GM21390 (cell line): Measurements from ENCODE around the gene ZSWIM6.

ENCODE experiments used
- ATAC-seq: cut with Tn5 transposase; IDR thresholded peaks from one replicate; pipeline ENCODE4 v1.9.1; 2021; ENCODE audit not compliant: unreplicated experiment

Gene ZSWIM6

GRCh38 chr5:61472172-61472958 is 140.3 kb downstream of the ZSWIM6 start:
- ATAC-seq: no peak

DNA sequence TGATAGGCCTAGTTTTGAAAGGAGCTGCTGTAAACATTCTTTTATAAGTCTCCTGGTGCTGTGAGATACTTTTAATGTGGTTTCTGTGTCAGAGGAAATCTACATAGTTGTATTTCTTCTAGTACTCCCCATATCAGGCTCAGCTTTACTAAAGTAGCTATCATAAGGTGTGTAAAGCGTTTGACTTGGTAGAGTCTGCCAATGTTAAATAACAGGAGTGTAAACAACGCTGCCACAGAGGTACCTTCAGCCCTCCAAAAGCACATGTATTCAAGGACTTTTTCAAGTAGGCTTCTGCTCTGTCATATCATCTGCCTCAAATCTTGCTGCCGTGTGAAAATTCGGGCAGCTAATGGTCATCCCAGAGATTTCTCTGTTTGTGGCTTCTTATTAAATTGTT is 142.7 kb downstream of the ZSWIM6 start:
- ATAC-seq: no peak

DNA sequence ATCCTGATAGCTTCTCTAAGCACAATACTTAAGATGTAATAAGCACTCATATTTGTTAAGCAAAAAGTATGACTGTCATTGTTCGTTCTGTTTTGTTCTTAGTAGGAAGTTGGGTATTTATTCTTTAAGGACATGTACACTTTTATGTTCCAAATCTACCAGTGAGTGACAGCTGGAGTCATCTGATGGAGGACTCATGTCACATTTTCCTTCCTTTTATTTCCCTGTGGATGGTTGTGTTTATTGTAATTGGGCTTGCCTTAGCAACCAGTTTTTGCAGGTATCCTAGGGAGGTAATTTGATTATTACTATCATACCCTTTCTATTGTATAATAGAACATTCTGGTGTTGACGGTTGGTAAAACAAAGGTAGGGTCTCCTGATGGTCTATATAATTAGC is 145.7 kb downstream of the ZSWIM6 start:
- ATAC-seq: no peak

- ATAC-seq: no peak
Measured at GRCh38 chr5:61479850-61480614, 148.0 kb downstream of the ZSWIM6 start.

- ATAC-seq: no peak
Measured at GRCh38 chr5:61482980-61483379, 150.9 kb downstream of the ZSWIM6 start.

DNA sequence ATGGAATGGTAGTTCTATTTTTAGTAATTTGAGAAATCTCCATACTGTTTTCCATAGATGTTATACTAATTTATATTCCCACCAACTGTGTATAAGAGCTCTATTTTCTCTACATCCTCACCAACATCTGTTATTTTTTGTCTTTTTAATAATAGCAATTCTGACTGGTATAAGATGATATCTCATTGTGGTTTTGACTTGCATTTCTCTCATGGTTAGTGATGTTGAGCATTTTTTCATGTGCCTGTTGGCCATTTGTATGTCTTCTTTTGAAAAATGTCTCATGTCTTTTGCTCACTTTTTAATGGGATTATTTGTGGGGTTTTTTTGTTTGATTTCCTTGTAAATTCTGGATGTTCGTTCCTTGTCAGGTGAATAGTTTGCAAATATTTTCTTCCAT is 154.4 kb downstream of the ZSWIM6 start:
- ATAC-seq: no peak

DNA sequence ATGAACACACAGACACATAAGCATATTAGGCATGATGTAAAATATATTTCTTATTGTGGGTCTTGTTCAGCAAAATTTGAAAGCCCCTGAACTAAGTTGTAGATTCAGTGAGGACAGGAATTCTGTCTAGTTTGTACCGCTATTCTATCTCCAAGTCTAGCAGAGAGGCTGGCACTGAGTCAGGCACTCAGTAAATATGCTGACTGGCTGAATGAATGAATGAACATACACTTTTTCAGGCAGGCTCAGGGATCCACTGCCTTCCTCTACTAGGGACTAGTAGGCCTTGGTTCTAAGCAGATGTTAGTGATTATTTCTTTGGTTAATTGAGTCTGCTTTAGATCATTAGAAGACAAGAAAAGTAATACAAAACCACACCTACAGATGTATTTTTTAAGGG is 157.5 kb downstream of the ZSWIM6 start:
- ATAC-seq: no peak

DNA sequence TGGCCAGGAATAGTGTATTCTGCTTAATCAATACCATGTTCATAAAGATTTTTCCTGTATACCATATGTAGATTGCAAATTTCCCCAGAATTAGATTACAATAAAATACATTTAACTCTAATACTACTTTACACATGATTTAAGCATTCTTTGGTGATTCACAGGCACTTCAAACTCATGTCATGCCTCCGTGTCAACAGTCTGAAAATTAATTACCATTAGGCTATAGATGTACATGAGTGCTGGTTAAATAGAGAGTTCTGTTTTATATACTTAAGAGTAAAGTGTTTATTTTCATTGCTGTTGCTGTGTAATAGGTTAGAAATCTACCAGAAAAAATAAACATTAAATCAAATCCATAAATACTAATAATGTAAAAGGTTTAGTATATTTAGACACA is 159.8 kb downstream of the ZSWIM6 start:
- ATAC-seq: no peak

DNA sequence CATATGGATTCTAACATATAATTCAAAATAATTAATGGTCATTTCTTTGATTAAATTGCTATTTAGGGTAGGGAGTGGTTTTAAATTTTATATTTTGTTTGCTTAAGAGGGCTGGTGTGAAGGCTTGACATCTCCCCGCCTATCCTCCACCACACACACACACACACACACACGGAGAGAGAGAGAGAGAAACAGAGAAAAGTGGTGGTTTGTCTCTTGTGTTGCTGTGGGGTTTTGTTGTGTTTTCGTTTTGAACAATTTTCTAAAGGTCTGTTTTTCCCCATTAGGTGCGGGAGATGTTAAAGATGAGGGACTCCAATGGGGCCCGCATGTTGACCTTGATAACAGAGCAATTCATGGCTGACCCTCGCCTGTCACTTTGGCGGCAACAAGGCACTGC is 161.9 kb downstream of the ZSWIM6 start:
- ATAC-seq: no peak

GRCh38 chr5:61496446-61496845 is 164.4 kb downstream of the ZSWIM6 start:
- ATAC-seq: no peak

DNA sequence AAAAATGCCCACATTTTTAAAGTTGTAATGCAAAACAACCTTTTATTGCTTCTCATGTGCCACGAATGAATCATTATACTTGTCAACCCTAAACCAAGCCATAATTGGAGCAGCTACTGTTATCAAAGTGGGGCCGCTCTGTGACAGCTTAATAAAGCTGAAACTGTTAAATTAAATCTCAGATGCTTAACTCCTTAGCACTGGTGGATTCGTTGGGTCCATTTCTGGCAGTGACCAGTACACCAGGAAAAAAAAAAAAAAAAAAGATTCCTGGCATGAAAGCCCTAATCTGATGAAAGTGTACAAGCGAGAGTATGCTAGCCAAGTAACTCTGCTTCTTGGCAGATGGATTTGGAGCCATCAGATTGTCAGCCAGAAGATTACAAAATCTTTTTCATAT is 164.8 kb downstream of the ZSWIM6 start:
- no peak for ATAC-seq

DNA sequence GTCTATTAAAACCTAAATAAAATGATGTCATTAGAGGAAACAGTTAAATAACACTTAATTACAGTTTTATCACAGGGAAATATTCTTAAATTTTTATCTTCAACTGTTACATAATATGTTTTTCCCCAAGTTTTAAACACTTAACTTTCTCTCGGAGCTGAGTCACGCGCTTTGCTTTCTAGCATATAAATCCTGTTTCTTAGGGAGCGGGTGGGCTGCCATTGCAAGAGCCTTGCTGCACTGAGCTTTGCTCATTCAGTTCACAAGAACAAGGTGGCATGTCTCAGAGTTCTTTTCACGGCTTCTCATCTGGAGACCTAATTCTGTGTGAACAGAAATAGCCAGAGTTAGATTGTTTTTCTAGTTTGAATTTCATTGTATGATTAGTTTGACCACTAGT is 166.1 kb downstream of the ZSWIM6 start:
- ATAC-seq: no peak

- ATAC-seq: no peak
Measured at GRCh38 chr5:61501971-61502370, 169.9 kb downstream of the ZSWIM6 start.

GRCh38 chr5:61504143-61504770 is 172.2 kb downstream of the ZSWIM6 start:
- no peak for ATAC-seq

GRCh38 chr5:61505281-61505680 is 173.2 kb downstream of the ZSWIM6 start:
- ATAC-seq: no peak

- ATAC-seq: no peak
Measured at GRCh38 chr5:61507232-61507631, 175.2 kb downstream of the ZSWIM6 start.

GRCh38 chr5:61516946-61517345 is 184.9 kb downstream of the ZSWIM6 start:
- ATAC-seq: no peak

DNA sequence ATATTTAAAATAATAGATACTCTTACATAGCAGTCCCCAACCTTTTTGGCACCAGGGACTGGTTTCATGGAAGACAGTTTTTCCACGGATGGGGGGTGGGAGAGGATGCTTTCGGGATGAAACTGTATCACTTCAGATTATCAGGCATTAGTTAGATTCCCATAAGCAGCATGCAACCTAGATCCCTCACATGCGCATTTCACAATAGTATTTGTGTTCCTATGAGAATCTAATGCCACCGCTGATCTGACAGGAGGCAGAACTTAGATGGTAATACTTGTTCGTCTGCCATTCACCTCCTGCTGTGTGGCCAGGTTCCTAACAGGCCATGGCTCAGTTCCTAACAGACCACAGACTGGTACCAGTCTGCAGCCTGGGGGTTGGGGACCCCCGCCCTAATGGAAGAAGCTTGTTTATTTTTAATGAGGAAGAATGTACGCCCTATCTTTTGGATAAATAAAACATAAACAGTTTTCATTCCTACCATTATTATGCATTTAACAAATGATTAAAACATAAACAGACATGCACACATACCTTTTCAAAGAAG is 187.7 kb downstream of the ZSWIM6 start:
- no peak for ATAC-seq

DNA sequence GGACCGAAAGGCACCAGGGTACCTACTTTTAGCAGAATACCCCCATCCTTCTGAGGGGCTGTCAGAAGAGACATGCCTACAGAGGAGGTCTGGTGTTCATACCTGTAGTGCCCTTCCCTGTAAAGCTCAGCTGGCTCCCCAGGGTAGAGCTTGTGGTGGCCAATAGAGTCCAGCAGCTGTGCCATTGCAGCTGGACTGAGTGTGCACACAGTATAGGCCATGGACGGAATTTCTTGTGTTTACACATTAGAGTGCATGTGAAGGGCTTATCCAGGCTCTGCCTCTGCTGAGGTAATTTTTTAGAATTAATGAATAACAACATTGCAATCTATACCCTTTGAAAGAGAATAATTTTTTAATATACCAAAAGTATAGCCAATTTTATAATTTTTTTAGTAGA is 191.0 kb downstream of the ZSWIM6 start:
- ATAC-seq: no peak

DNA sequence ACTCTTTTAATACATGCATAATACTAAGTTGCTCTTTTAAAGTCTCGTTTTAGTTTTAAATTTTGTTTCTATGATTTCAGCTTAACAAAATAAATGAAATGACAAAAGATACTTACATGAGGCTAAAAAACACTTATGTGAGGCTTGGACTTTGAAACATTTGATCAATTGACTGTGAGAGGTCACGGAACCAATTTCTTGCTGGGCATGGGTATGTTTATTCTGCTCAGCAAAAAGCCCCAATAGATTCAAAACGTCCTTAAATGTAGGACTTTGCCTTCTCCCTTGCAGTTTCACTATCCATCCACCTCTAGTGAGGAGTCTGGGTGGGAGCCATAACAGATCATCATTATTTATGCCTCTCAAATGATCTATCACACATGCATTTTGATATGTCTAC is 191.9 kb downstream of the ZSWIM6 start:
- ATAC-seq: no peak

- ATAC-seq: no peak
Measured at GRCh38 chr5:61525512-61526206, 193.6 kb downstream of the ZSWIM6 start.
